A673 (cell line): ENCODE measurements around the gene DKK1.

ENCODE experiments used
- EZH2 ChIP-seq: fragments of 200-600 bp; sonication (generic); IDR thresholded peaks from 2 replicates; pipeline ENCODE4 v1.6.1; 2017; ENCODE audit warnings: borderline replicate concordance, low read depth, mild to moderate bottlenecking, mixed read lengths, antibody characterized with exemption, low read length; ENCODE audit not compliant: poor library complexity, severe bottlenecking
- TF ChIP-seq, protein P1 (sequence below): fragments of 300-800, 200-600 bp; sonication (generic); conservative IDR thresholded peaks from 2 replicates; pipeline ENCODE4 v1.5.1; 2017; ENCODE audit warnings: low read depth, mild to moderate bottlenecking, antibody characterized with exemption, low read length, moderate library complexity, mixed read lengths

DNA sequence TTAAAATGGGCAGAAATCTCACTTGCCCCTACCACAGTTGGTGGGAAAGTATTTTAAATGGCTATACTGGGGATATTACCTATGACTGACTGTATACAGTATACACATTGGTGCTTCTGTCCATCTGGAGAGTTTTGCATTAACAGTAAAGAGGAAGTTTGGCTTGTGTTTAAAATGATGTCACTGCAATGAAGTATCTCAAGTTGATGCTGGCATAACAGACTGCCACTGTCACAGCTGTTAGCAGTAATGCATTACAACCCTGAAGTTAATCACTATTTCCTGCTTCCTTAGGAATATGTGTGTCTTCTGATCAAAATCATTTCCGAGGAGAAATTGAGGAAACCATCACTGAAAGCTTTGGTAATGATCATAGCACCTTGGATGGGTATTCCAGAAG, 1.9 kb downstream of the DKK1 start:
- TF ChIP-seq, protein P1, sequence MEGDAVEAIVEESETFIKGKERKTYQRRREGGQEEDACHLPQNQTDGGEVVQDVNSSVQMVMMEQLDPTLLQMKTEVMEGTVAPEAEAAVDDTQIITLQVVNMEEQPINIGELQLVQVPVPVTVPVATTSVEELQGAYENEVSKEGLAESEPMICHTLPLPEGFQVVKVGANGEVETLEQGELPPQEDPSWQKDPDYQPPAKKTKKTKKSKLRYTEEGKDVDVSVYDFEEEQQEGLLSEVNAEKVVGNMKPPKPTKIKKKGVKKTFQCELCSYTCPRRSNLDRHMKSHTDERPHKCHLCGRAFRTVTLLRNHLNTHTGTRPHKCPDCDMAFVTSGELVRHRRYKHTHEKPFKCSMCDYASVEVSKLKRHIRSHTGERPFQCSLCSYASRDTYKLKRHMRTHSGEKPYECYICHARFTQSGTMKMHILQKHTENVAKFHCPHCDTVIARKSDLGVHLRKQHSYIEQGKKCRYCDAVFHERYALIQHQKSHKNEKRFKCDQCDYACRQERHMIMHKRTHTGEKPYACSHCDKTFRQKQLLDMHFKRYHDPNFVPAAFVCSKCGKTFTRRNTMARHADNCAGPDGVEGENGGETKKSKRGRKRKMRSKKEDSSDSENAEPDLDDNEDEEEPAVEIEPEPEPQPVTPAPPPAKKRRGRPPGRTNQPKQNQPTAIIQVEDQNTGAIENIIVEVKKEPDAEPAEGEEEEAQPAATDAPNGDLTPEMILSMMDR: no peak
- TF ChIP-seq EZH2: no peak
